HEK293T (cell line): ENCODE data around the gene GABARAP.

ENCODE experiments used
- CTCF ChIA-PET: fragments of 350-600 bp; formaldehyde crosslinking; extraction: SDS; loops from one replicate; lab custom pipeline; 2021; ENCODE audit warnings: antibody characterized with exemption, inconsistent platforms; lab: Yijun Ruan, JAX
- POLR2A ChIA-PET: fragments of 350-600 bp; formaldehyde crosslinking; extraction: SDS; loops from one replicate; lab custom pipeline; 2020; ENCODE audit warnings: antibody characterized with exemption, inconsistent platforms; lab: Yijun Ruan, JAX
- DNase-seq: peaks from one replicate; pipeline ENCODE4 v3.0.0; 2012; ENCODE audit warnings: mixed read lengths; ENCODE audit errors: extremely low spot score
- ARNT ChIP-seq: fragments of 450-650 bp; IDR thresholded peaks from 2 replicates; pipeline ENCODE4 v1.6.1; 2017; ENCODE audit warnings: mild to moderate bottlenecking
- BHLHE40 ChIP-seq: fragments of 450-650 bp; IDR thresholded peaks from 2 replicates; pipeline ENCODE4 v1.6.1; 2016; ENCODE audit warnings: mild to moderate bottlenecking, moderate library complexity, borderline replicate concordance
- CTBP1 ChIP-seq: fragments of 450-650 bp; IDR thresholded peaks from 2 replicates; pipeline ENCODE4 v1.6.1; 2016; ENCODE audit warnings: borderline replicate concordance
- ELF4 ChIP-seq: fragments of 450-650 bp; IDR thresholded peaks from 2 replicates; pipeline ENCODE4 v1.6.1; 2017; ENCODE audit warnings: antibody characterized with exemption
- FOXA1 ChIP-seq: fragments of 450-650 bp; IDR thresholded peaks from 2 replicates; pipeline ENCODE4 v1.6.1; 2016; ENCODE audit warnings: mild to moderate bottlenecking
- FOXK2 ChIP-seq: fragments of 450-650 bp; IDR thresholded peaks from 2 replicates; pipeline ENCODE4 v1.6.1; 2016; ENCODE audit warnings: mild to moderate bottlenecking
- FOXM1 ChIP-seq: fragments of 450-650 bp; IDR thresholded peaks from 2 replicates; pipeline ENCODE4 v1.6.1; 2017; ENCODE audit warnings: mild to moderate bottlenecking, borderline replicate concordance
- HDGF ChIP-seq: fragments of 450-650 bp; IDR thresholded peaks from 2 replicates; pipeline ENCODE4 v1.6.1; 2017; ENCODE audit warnings: antibody characterized with exemption, borderline replicate concordance
- L3MBTL2 ChIP-seq: fragments of 450-650 bp; conservative IDR thresholded peaks from 2 replicates; pipeline ENCODE4 v1.6.1; 2016; ENCODE audit warnings: mild to moderate bottlenecking
- LEF1 ChIP-seq: fragments of 450-650 bp; IDR thresholded peaks from 2 replicates; pipeline ENCODE4 v1.6.1; 2017; ENCODE audit warnings: mild to moderate bottlenecking, borderline replicate concordance
- NFRKB ChIP-seq: fragments of 450-650 bp; IDR thresholded peaks from 2 replicates; pipeline ENCODE4 v1.6.1; 2016; ENCODE audit warnings: mild to moderate bottlenecking, moderate library complexity
- PKNOX1 ChIP-seq: fragments of 450-650 bp; IDR thresholded peaks from 2 replicates; pipeline ENCODE4 v1.6.1; 2016
- SP1 ChIP-seq: fragments of 450-650 bp; IDR thresholded peaks from 2 replicates; pipeline ENCODE4 v1.6.1; 2017
- SUZ12 ChIP-seq: fragments of 450-650 bp; IDR thresholded peaks from 2 replicates; pipeline ENCODE4 v1.6.1; 2016; ENCODE audit warnings: mild to moderate bottlenecking
- TARDBP ChIP-seq: fragments of 450-650 bp; IDR thresholded peaks from 2 replicates; pipeline ENCODE4 v1.6.1; 2016
- ZNF384 ChIP-seq: fragments of 450-650 bp; IDR thresholded peaks from 2 replicates; pipeline ENCODE4 v1.6.1; 2016

The GABARAP gene

GRCh38 chr17:7214300-7215135, 27.7 kb downstream of the GABARAP start:
- ChIA-PET POLR2A (interaction anchor here (0.8 to 3.3 kb wide), 6 partner anchors 24 to 473 kb away, joined by 3 to 13 read pairs (median 6); partner anchors contain the start of genes CTDNEP1, ELP5, GABARAP and NEURL4), CTCF (interaction anchor here (0.7 to 1.3 kb wide), 4 partner anchors 10 to 82 kb away, joined by 3 to 5 read pairs (median 4); no protein-coding TSS in a partner anchor)
- peak; percentile 96 for DNase-seq
- TF ChIP-seq FOXK2, result no peak
- TF ChIP-seq BHLHE40, result no peak
- TF ChIP-seq L3MBTL2, result peak; percentile 74
- peak; percentile 77 for TF ChIP-seq PKNOX1
- no peak for TF ChIP-seq TARDBP
- TF ChIP-seq NFRKB, result no peak

GRCh38 chr17:7213895-7214299, 28.4 kb downstream of the GABARAP start:
- POLR2A ChIA-PET, result interaction anchor here (0.8 to 3.3 kb wide), 6 partner anchors 25 to 473 kb away, joined by 3 to 13 read pairs (median 6); partner anchors contain the start of genes CTDNEP1, ELP5, GABARAP and NEURL4
- TF ChIP-seq ARNT (no peak), ELF4 (no peak), BHLHE40 (no peak), FOXA1 (no peak), CTBP1 (no peak), HDGF (no peak), FOXK2 (no peak), FOXM1 (no peak), TARDBP (no peak)
- CTCF ChIA-PET, result interaction anchor here (0.7 to 1.3 kb wide), 4 partner anchors 9 to 83 kb away, joined by 3 to 5 read pairs (median 4); no protein-coding TSS in a partner anchor
- peak; percentile 77 for DNase-seq

- POLR2A ChIA-PET, result no interaction called here
- no peak for DNase-seq
- CTCF ChIA-PET, result no interaction called here
- no peak for TF ChIP-seq FOXA1
- TF ChIP-seq LEF1, result no peak
- TF ChIP-seq SP1, result no peak
- TF ChIP-seq ZNF384, result no peak
- no peak for TF ChIP-seq L3MBTL2
- TF ChIP-seq FOXM1, result no peak
- no peak for TF ChIP-seq HDGF
Measured at GRCh38 chr17:7211491-7212273, 30.6 kb downstream of the GABARAP start.

GRCh38 chr17:7208754-7209460, 33.3 kb downstream of the GABARAP start:
- POLR2A ChIA-PET, result interaction anchor here (1.1 to 1.3 kb wide), 2 partner anchors 12 to 32 kb away, joined by 3 read pairs; no protein-coding TSS in a partner anchor
- CTCF ChIA-PET, result no interaction called here
- TF ChIP-seq PKNOX1, result no peak
- TF ChIP-seq ARNT, result no peak
- TF ChIP-seq L3MBTL2, result no peak
- no peak for TF ChIP-seq TARDBP
- no peak for TF ChIP-seq SUZ12
- no peak for TF ChIP-seq ZNF384
- TF ChIP-seq NFRKB, result no peak
- DNase-seq, result no peak

- ChIA-PET CTCF (no interaction called here), POLR2A (interaction anchor here (1.1 kb wide), 1 partner anchor 31 kb away, joined by 3 read pairs; no protein-coding TSS in a partner anchor)
- DNase-seq, result no peak
- no peak for TF ChIP-seq ARNT
- TF ChIP-seq FOXM1, result no peak
Measured at GRCh38 chr17:7208027-7208571, 34.1 kb downstream of the GABARAP start.

- ChIA-PET POLR2A (no interaction called here), CTCF (no interaction called here)
- no peak for DNase-seq
- TF ChIP-seq FOXM1 (no peak), ELF4 (no peak), NFRKB (no peak), PKNOX1 (no peak), FOXK2 (no peak), LEF1 (no peak), SP1 (no peak), CTBP1 (no peak), L3MBTL2 (no peak), ARNT (no peak)
Measured at GRCh38 chr17:7207120-7208001, 34.9 kb downstream of the GABARAP start.
